ENCODE results near the gene YIF1B.

Gene YIF1B

GRCh38 chr19:38303517-38304351 lies 12.0 kb downstream of the YIF1B start, which contains the start of gene C19orf33:
Gene C19orf33, plus strand, starts transcription at chr19:38304251. Its CDS starts 11 bp downstream, at chr19:38304262.
- Mint-ChIP-seq H3K27ac (no peak within 1 kb of the TSS), H3K4me1 (ENCODE audit: low read depth) (no peaks in the 10 kb centered on the region), H3K4me3 (no peak within 1 kb of the TSS), H3K27me3 (no peaks in the 10 kb centered on the region), H3K9me3 (ENCODE audit: low read depth) (no peaks in the 10 kb centered on the region), H3K36me3 (peaks cover 2% of the 10 kb centered on the region)

GRCh38 chr19:38298821-38299680 lies 16.7 kb downstream of the YIF1B start:
- Mint-ChIP-seq H3K4me1 (ENCODE audit: low read depth) (no peaks in the 10 kb centered on the region), H3K9me3 (ENCODE audit: low read depth) (no peaks in the 10 kb centered on the region), H3K36me3 (peaks cover 2% of the 10 kb centered on the region), H3K27me3 (no peaks in the 10 kb centered on the region), H3K27ac (no peak overlapping the region), H3K4me3 (no peak overlapping the region)

- no peak overlapping the region for H3K27ac Mint-ChIP-seq
- H3K27me3 Mint-ChIP-seq, result no peaks in the 10 kb centered on the region
- no peak overlapping the region for H3K4me3 Mint-ChIP-seq
- peaks cover 2% of the 10 kb centered on the region for H3K36me3 Mint-ChIP-seq
- no peaks in the 10 kb centered on the region for H3K4me1 Mint-ChIP-seq (ENCODE audit: low read depth)
- no peaks in the 10 kb centered on the region for H3K9me3 Mint-ChIP-seq (ENCODE audit: low read depth)
Observed at GRCh38 chr19:38294090-38294489, 21.7 kb downstream of the YIF1B start.

GRCh38 chr19:38293281-38293680 lies 22.5 kb downstream of the YIF1B start:
- Mint-ChIP-seq H3K36me3 (peaks cover 2% of the 10 kb centered on the region), H3K9me3 (ENCODE audit: low read depth) (no peaks in the 10 kb centered on the region), H3K27ac (no peak overlapping the region), H3K4me3 (no peak overlapping the region), H3K4me1 (ENCODE audit: low read depth) (no peaks in the 10 kb centered on the region), H3K27me3 (no peaks in the 10 kb centered on the region)

GRCh38 chr19:38291855-38292254 lies 23.9 kb downstream of the YIF1B start:
- Mint-ChIP-seq H3K27ac (no peak overlapping the region), H3K27me3 (no peaks in the 10 kb centered on the region), H3K4me3 (no peak overlapping the region), H3K9me3 (ENCODE audit: low read depth) (no peaks in the 10 kb centered on the region), H3K4me1 (ENCODE audit: low read depth) (no peaks in the 10 kb centered on the region), H3K36me3 (peaks cover 2% of the 10 kb centered on the region)

GRCh38 chr19:38290631-38291147 lies 25.1 kb downstream of the YIF1B start:
- Mint-ChIP-seq H3K4me1 (ENCODE audit: low read depth) (no peaks in the 10 kb centered on the region), H3K9me3 (ENCODE audit: low read depth) (no peaks in the 10 kb centered on the region), H3K27ac (no peak overlapping the region), H3K4me3 (no peak overlapping the region), H3K27me3 (no peaks in the 10 kb centered on the region), H3K36me3 (peaks cover 4% of the 10 kb centered on the region)

GRCh38 chr19:38289955-38290354 lies 25.8 kb downstream of the YIF1B start:
- no peaks in the 10 kb centered on the region for H3K27me3 Mint-ChIP-seq
- no peaks in the 10 kb centered on the region for H3K4me1 Mint-ChIP-seq (ENCODE audit: low read depth)
- no peaks in the 10 kb centered on the region for H3K9me3 Mint-ChIP-seq (ENCODE audit: low read depth)
- H3K4me3 Mint-ChIP-seq, result no peak overlapping the region
- no peak overlapping the region for H3K27ac Mint-ChIP-seq
- H3K36me3 Mint-ChIP-seq, result peaks cover 4% of the 10 kb centered on the region

GRCh38 chr19:38288123-38288855 lies 27.5 kb downstream of the YIF1B start:
- no peaks in the 10 kb centered on the region for H3K27me3 Mint-ChIP-seq
- no peak overlapping the region for H3K4me3 Mint-ChIP-seq
- H3K4me1 Mint-ChIP-seq (ENCODE audit: low read depth), result no peaks in the 10 kb centered on the region
- no peak overlapping the region for H3K27ac Mint-ChIP-seq
- H3K9me3 Mint-ChIP-seq (ENCODE audit: low read depth), result no peaks in the 10 kb centered on the region
- peaks cover 4% of the 10 kb centered on the region for H3K36me3 Mint-ChIP-seq

GRCh38 chr19:38287604-38288003 lies 28.1 kb downstream of the YIF1B start:
- no peaks in the 10 kb centered on the region for H3K9me3 Mint-ChIP-seq (ENCODE audit: low read depth)
- H3K36me3 Mint-ChIP-seq, result peaks cover 4% of the 10 kb centered on the region
- no peak overlapping the region for H3K4me3 Mint-ChIP-seq
- H3K4me1 Mint-ChIP-seq (ENCODE audit: low read depth), result peaks cover 2% of the 10 kb centered on the region
- H3K27me3 Mint-ChIP-seq, result no peaks in the 10 kb centered on the region
- H3K27ac Mint-ChIP-seq, result no peak overlapping the region

- no peaks in the 10 kb centered on the region for H3K9me3 Mint-ChIP-seq (ENCODE audit: low read depth)
- peaks cover 13% of the 10 kb centered on the region for H3K4me1 Mint-ChIP-seq (ENCODE audit: low read depth)
- H3K27me3 Mint-ChIP-seq, result no peaks in the 10 kb centered on the region
- no peak overlapping the region for H3K4me3 Mint-ChIP-seq
- no peak overlapping the region for H3K27ac Mint-ChIP-seq
- peaks cover 2% of the 10 kb centered on the region for H3K36me3 Mint-ChIP-seq
Observed at GRCh38 chr19:38285567-38285966, 30.2 kb downstream of the YIF1B start.

GRCh38 chr19:38284422-38284821 lies 31.3 kb downstream of the YIF1B start:
- Mint-ChIP-seq H3K4me3 (no peak overlapping the region), H3K9me3 (ENCODE audit: low read depth) (no peaks in the 10 kb centered on the region), H3K36me3 (peaks cover 2% of the 10 kb centered on the region), H3K4me1 (ENCODE audit: low read depth) (peaks cover 13% of the 10 kb centered on the region), H3K27me3 (no peaks in the 10 kb centered on the region), H3K27ac (no peak overlapping the region)

GRCh38 chr19:38283271-38283670 lies 32.5 kb downstream of the YIF1B start:
- Mint-ChIP-seq H3K9me3 (ENCODE audit: low read depth) (no peaks in the 10 kb centered on the region), H3K27ac (no peak overlapping the region), H3K36me3 (peaks cover 2% of the 10 kb centered on the region), H3K27me3 (no peaks in the 10 kb centered on the region), H3K4me3 (no peak overlapping the region), H3K4me1 (ENCODE audit: low read depth) (peaks cover 13% of the 10 kb centered on the region)

GRCh38 chr19:38281811-38282566 lies 33.8 kb downstream of the YIF1B start:
- H3K27ac Mint-ChIP-seq, result peak overlapping the region; percentile 31

More at GRCh38 chr19:38281811-38282566, 33.8 kb downstream of the YIF1B start:
- no peak overlapping the region for H3K4me3 Mint-ChIP-seq
- no peaks in the 10 kb centered on the region for H3K27me3 Mint-ChIP-seq
- H3K9me3 Mint-ChIP-seq (ENCODE audit: low read depth), result no peaks in the 10 kb centered on the region
- peaks cover 13% of the 10 kb centered on the region for H3K4me1 Mint-ChIP-seq (ENCODE audit: low read depth)
- peaks cover 2% of the 10 kb centered on the region for H3K36me3 Mint-ChIP-seq

Data from activated naive CD8-positive, alpha-beta T cell (primary cell).